ENCODE results near the gene MLLT1.

MLLT1 gene

GRCh38 chr19:6204866-6205723 lies 74.7 kb downstream of the MLLT1 start:
- DNase-seq: no peak

DNA sequence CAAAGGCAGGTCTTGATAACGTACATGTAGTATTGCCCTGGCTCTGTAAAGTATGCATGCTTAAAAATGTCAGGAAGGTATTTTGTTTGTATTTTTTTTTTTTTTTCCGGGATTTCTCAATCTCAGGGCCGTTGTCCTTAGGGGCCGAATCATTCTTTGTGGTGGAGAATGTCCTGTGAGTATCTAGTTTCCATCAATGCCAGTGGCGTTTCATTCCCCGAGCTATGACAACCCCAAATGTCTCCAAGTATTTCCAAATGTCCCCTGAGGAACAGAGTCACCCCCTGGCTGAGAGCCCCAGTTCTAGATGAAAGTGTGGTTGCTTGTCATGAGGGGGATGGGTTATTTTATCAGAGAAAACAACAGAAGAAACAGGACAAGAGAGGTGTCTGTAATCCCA lies 75.6 kb downstream of the MLLT1 start:
- no peak for DNase-seq

DNA sequence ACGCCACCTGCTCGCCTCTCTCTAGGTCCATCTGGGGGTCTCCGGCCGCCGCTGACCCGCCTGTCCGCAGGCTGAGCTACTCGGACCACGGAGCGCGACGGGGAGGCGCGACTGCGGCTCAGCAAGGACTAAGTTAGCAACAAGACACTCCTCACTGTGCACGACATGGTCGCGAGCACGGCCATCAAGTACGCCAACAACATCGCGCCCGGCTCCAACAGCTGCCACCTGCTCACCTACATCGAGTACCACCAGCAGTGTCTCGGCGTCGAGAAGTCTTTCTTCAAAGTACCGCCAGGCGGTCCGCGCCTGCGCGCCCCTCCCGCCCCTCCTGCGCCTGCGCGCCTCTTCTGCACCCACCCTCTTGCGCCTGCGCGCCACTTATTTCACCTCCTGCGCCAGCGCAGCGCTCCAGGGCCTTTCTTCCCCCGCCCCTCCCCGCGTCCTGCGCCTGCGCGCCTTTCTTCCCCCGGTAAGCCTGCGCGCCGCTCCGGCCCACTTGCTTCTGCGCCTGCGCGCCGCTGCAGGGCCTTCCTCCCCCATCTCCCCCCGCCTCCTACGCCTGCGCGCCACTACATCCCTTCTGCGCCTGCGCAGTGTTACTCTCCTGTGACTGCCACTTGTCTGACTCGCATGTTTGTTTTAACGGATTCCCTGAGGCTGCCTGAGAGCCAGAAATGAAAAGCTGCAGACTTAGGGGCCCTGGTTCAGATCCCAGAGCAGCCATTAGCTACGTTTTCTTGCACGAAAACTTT lies 80.4 kb downstream of the MLLT1 start:
- DNase-seq: peak; percentile 97

DNA sequence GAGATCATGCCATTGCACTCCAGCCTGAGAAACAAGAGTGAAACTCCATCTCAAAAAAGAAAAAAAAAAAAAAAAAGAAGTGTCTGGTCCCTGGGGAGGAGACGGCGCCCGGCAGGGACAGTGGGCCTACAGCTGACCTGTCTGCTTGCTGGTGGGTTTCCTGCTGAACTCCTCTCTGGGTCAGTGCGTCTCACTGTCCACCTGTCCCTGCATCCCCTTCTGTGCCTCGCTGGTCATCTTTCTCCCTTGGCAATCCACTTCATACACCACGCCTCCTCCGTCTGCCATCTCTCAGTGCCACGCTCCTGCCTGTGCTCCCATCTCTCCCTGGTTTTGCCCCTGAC lies 80.9 kb downstream of the MLLT1 start:
- no peak for DNase-seq

DNA sequence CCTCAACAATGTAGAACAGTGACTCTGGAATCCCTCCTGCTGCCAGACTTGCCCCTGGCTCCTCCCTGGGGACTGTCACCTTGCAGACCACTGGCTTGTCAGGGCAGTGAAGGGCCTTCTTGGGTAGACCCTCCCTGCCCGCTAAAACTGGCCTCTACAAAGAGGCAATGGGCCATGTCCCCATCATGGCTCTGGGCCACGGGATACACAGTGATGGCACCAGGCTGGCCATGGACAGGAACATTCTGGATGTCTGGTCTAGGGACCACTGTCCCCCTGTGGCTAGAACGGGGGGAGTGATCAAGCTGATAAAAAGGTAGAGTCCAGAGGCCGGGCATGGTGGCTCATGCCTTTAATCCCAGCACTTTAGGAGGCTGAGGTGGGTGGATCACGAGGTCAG lies 83.4 kb downstream of the MLLT1 start:
- no peak for DNase-seq

DNA sequence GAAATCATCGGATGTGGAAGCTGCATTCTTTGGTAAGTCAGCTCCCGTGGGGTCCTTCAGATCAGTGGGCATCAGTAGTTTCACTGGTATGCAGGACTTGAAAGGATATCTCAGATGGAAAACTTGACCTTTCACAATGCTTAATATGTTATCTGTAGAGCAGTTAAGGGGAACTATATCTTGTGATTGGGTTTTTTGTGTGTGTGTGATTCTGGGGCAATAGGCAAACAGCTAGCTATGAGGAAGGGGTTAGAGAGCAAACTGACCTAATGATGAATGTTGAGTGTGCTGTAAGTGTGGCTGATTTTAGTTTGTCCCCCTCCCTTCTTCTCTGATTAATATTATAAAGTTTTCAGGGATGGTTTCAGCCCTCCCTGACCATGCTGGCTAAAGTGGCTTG lies 91.0 kb downstream of the MLLT1 start:
- no peak for DNase-seq

DNA sequence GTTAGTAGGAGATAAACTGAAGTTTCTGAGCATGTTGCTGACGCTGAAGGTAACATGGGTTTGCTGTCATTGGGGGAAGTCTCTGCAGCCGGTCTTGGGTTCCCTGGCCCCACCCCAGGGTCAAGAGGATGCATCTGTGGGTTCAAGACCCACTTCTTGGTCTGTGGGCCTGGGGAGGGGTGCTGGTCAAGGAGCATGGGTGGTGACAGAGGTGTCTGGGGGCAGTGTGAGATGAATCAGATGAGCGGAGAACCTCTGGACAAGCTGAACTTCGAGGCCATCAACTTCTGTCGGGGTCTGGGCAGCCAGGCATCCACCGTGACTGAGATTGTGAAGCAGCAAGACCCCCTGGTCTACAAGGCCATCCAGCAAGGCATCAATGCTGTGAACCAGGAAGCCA lies 92.4 kb downstream of the MLLT1 start:
- DNase-seq: no peak

DNA sequence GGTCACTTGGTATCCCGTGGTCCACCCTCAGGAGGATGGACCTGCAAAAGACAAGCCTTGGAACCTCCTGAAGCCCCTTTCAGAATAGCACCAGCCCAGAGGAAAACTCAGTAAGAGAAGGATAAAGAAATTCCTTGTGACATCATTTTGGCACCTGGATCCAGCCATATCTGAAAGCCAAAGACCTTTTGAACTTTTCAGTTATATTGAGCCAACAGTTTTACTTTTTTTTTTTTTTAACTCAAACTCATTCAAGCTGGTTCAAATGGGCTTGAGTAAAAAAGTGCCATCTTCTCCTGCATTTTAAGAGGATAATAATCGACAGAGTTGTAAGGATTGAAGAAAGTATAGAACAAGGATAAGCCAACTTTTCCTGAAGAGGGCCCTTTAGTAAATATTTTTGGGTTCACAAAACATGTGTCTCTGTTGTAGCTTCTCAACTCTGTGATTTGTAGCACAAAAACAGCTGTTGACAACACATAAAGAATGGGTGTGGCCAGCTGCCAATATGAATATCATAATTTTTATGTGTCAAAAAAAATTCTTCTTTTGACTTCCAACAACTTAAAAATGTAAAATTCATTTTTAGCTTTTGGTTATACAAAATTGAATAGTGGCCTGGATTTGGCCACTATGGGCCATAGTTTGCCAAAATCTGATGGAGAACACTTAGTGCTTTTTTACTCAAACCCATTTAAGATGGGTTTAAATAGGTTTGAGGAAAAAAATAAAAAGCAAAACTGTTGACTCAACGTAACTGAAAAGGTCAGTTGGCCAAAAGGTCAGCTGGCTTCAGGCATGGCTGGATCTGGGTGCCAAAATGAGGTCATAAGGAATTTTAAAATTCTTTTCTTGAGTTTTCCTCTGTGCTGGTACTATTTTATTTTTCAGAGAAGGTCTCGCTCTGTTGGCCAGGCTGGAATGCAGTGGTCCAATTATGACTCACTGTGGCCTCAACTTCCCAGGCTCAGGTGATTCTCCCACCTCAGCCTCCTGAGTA lies 93.6 kb downstream of the MLLT1 start:
- DNase-seq: no peak

GRCh38 chr19:6185093-6185834 lies 94.5 kb downstream of the MLLT1 start:
- no peak for DNase-seq

DNA sequence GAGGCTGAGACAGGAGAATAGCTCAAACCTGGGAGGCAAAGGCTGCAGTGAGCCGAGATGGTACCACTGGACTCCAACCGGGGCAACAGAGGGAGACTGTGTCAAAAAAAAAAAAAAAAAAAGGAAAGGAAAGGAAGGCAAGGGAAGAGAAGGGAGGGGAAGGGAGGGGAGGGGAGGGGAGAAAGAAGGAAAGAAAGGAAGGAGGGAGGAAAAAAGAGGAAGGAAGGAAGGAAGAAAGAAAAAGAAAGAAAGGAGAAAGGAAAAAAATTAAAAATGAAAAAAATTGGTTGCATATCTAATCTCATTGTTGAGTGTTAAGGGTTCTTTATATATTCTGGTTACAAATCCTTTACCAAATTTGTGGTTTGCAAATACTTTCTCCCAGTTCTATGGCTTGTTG lies 98.7 kb downstream of the MLLT1 start:
- DNase-seq: no peak

DNA sequence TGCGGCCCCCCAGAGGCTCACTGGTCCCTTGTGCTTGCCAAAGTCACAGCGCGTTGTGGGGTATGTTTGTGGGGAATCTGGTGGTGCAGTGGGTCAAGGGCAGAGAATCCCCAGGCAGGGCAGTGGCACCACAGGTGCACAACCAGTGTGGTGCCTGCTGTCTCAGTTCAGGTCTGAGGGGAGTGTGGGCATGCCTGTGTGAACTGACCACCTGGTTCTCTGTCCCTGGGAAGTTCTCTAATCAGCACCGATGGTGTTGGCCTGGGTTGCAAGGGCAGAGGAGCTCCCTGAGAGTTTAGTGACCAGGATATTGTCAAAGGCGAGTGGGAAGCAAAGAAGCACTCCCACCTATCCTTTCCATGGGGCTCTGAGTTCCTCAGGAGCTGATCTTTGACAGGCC lies 106.6 kb downstream of the MLLT1 start:
- DNase-seq: no peak

DNA sequence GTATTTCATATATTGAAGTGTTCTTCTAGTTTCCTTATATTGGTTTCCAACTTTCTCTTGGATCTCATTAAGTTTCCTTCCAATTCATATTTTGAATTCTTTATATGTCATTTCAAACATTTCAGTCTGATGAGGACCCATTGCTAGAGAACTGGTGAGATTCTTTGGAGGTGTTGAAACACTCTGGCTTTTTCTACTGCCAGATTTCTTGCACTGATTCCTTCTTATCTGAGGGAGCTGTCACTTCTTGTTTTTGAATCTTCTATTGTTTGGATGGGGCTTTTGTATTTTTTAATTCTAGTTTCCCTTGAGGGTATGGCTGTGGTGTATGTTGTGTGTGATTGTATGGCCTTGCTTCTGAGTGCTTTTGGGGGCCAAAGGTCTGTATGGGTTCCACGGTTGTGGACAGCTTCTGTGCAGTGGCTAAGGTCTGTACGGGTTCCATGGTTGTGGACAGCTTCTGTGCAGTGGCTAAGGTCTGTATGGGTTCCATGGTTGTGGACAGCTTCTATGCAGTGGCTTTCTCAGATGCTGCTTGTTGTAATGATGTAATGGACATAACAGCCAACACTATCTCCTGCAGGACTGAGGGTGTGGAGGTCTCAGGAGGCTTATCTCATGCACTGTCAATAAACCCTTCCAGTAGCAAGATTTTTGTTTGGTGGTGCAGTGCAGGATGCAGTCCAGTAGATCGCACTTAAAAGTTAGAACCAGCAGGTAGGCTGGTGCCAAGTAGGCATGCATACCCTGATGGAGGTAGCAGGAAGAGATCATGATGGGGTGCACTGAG lies 107.5 kb downstream of the MLLT1 start:
- DNase-seq: no peak

DNA sequence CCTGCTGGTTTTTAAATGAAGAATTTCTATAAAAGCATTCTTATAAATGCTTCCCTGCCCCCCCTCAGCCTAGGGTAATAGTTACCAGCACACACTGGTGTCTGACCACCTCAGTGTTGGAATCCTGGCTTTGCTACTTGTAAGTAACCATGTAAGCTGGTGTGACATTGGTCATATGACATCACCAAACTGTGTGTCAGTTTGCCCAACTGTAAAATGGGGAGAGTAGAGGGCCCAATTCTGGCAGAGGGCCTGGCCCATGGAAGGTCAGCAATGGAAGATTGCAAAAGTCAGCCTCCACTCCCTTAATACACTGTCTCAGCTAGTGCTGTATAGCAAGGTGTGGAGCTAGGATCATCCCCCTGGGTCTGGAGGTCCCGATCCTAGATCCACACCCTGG lies 112.7 kb downstream of the MLLT1 start:
- DNase-seq: no peak

DNA sequence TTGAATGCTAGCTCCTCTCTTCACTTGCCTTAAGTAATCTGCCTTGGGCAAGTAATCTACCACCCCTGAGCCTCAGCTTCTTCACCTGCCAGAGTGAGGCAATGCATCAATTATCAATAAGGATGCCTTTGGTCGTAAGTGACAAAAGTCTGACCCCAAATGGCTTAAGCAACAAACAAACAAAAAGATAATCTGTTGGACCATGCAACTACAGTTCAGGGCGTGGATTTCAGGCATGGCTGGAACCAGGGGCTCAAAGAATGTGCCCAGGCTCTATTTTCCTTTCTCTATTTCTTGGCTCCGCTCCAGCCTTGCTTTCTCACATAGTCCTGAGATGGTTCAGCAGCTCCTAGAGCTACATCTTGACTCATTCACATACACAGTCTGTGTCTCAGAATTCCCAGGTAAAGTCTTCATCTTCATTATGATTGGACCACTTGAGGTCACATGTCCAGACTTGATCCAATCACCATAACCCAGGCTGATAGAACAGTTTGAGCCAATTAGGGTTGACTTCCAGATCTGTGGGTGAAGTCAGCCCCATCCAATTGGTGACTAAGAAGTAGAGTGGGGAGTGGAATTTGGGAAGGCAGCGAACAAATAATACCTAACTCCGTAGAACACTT lies 114.8 kb downstream of the MLLT1 start:
- no peak for DNase-seq

GRCh38 chr19:6161271-6161850 lies 118.4 kb downstream of the MLLT1 start:
- no peak for DNase-seq

Data from midbrain (tissue), 1 donor.